GM21619 (cell line): ENCODE data around the gene RNASE3.
"Not testable (repeated sequence)": the region's sequence is repeated elsewhere in the genome, so short reads cannot be mapped to it uniquely, and the experiment has no call there.

Experiments used
- ATAC-seq: cut with Tn5 transposase; IDR thresholded peaks from one replicate; pipeline ENCODE4 v1.9.1; 2021; ENCODE audit not compliant: unreplicated experiment

Gene RNASE3

GRCh38 chr14:20910822-20911221, 19.6 kb downstream of the RNASE3 start:
- not testable (repeated sequence) for ATAC-seq

GRCh38 chr14:20919038-20919756, 28.0 kb downstream of the RNASE3 start:
- not testable (repeated sequence) for ATAC-seq

- ATAC-seq = not testable (repeated sequence)
Observed at GRCh38 chr14:20923766-20924297, 32.6 kb downstream of the RNASE3 start.

GRCh38 chr14:20934148-20934762, 43.1 kb downstream of the RNASE3 start:
- no peak for ATAC-seq

GRCh38 chr14:20935303-20935984, 44.3 kb downstream of the RNASE3 start:
- no peak for ATAC-seq
